Liver (tissue), 9 donors: ENCODE data around the gene HOXB2. TPM values are rescaled to one million over a fixed set of nuclear protein-coding genes. Genes with fewer than 3 reads are reported as not detected.

Source experiments
- DNase-seq: peaks from one replicate; pipeline ENCODE4 v3.0.0-alpha.2; 2017; ENCODE audit warnings: low spot score
- H3K27ac ChIP-seq, 2 donors: one replicate each; pipeline ENCODE4 v1.7.0; 2013; ENCODE audit warnings: inconsistent platforms in 2 of 2, low read length in 2 of 2, control low read depth in 1 of 2, low read depth in 1 of 2, mild to moderate bottlenecking in 1 of 2
- H3K27me3 ChIP-seq, 4 donors: one replicate each; pipeline versions ENCODE4 v1.6.1 to v1.7.0; 2013; ENCODE audit warnings: low read length in 3 of 4, inconsistent platforms in 1 of 4, mild to moderate bottlenecking in 1 of 4, moderate library complexity in 1 of 4; ENCODE audit not compliant: control insufficient read depth in 4 of 4, insufficient read depth in 4 of 4
- H3K36me3 ChIP-seq, 4 donors: one replicate each; pipeline versions ENCODE4 v1.6.1 to v1.7.0; 2013; ENCODE audit warnings: low read length in 3 of 4, mild to moderate bottlenecking in 3 of 4, low read depth in 1 of 4, moderate library complexity in 1 of 4; ENCODE audit not compliant: control insufficient read depth in 4 of 4, insufficient read depth in 3 of 4
- H3K4me1 ChIP-seq, 4 donors: one replicate each; pipeline versions ENCODE4 v1.6.1 to v1.7.0; 2013; ENCODE audit warnings: low read length in 3 of 4, mild to moderate bottlenecking in 3 of 4, moderate library complexity in 1 of 4; ENCODE audit not compliant: control insufficient read depth in 4 of 4, insufficient read depth in 4 of 4
- H3K4me3 ChIP-seq, 3 donors: one replicate each; pipeline versions ENCODE4 v1.6.1 to v1.7.0; 2013; ENCODE audit warnings: low read length in 3 of 3, control low read depth in 1 of 3, low read depth in 1 of 3, mild to moderate bottlenecking in 1 of 3
- H3K9ac ChIP-seq, 2 donors: one replicate each; pipeline ENCODE4 v1.7.0; 2013; ENCODE audit warnings: low read length in 2 of 2, mild to moderate bottlenecking in 2 of 2, moderate library complexity in 2 of 2, control low read depth in 1 of 2, low read depth in 1 of 2
- H3K9me3 ChIP-seq, 4 donors: one replicate each; pipeline versions ENCODE4 v1.6.1 to v1.7.0; 2013; ENCODE audit warnings: low read length in 3 of 4; ENCODE audit not compliant: control insufficient read depth in 4 of 4
- ATF3 ChIP-seq: IDR thresholded peaks from 2 replicates; pipeline ENCODE4 v1.6.1; 2016; ENCODE audit warnings: antibody characterized with exemption
- CTCF ChIP-seq: fragments of 150-350 bp; IDR thresholded peaks from 2 replicates; pipeline ENCODE4 v1.5.1; 2017; ENCODE audit warnings: improper control_type of control experiment, low read depth, low read length; ENCODE audit not compliant: missing input control
- EGR1 ChIP-seq, 2 donors: IDR thresholded peaks; 2 replicates each; pipeline ENCODE4 v1.6.1; 2016 to 2018; ENCODE audit warnings: antibody characterized with exemption in 2 of 2, low read depth in 2 of 2
- FOXA2 ChIP-seq: IDR thresholded peaks from 2 replicates; pipeline ENCODE4 v1.6.1; 2016; ENCODE audit warnings: antibody characterized with exemption
- GABPA ChIP-seq, 2 donors: IDR thresholded peaks in 1 of 2; conservative IDR thresholded peaks in 1 of 2; 2 replicates each; pipeline ENCODE4 v1.6.1; 2016; ENCODE audit warnings: antibody characterized with exemption in 2 of 2, mild to moderate bottlenecking in 1 of 2, moderate library complexity in 1 of 2
- HNF4A ChIP-seq, 2 donors: conservative IDR thresholded peaks; 2 replicates each; pipeline ENCODE4 v1.6.1; 2016; ENCODE audit warnings: antibody characterized with exemption in 2 of 2, mild to moderate bottlenecking in 2 of 2
- HNF4G ChIP-seq: IDR thresholded peaks from 2 replicates; pipeline ENCODE4 v1.6.1; 2016; ENCODE audit warnings: antibody characterized with exemption
- MAX ChIP-seq: IDR thresholded peaks from 2 replicates; pipeline ENCODE4 v1.6.1; 2016; ENCODE audit warnings: antibody characterized with exemption
- NR2F2 ChIP-seq: IDR thresholded peaks from 2 replicates; pipeline ENCODE4 v1.6.1; 2016; ENCODE audit warnings: antibody characterized with exemption
- RAD21 ChIP-seq, 2 donors: IDR thresholded peaks; 2 replicates each; pipeline ENCODE4 v1.6.1; 2016; ENCODE audit warnings: antibody characterized with exemption in 2 of 2, mild to moderate bottlenecking in 2 of 2
- REST ChIP-seq: IDR thresholded peaks from 2 replicates; pipeline ENCODE4 v1.6.1; 2016; ENCODE audit warnings: antibody characterized with exemption, mild to moderate bottlenecking
- RXRA ChIP-seq, 2 donors: IDR thresholded peaks; 2 replicates each; pipeline ENCODE4 v1.6.1; 2017 to 2018; ENCODE audit warnings: antibody characterized with exemption in 2 of 2, mild to moderate bottlenecking in 1 of 2
- SP1 ChIP-seq: IDR thresholded peaks from 2 replicates; pipeline ENCODE4 v1.6.1; 2018; ENCODE audit warnings: antibody characterized with exemption, mild to moderate bottlenecking
- TAF1 ChIP-seq: conservative IDR thresholded peaks from 2 replicates; pipeline ENCODE4 v1.6.1; 2016; ENCODE audit warnings: antibody characterized with exemption, mild to moderate bottlenecking
- YY1 ChIP-seq: IDR thresholded peaks from 2 replicates; pipeline ENCODE4 v1.6.1; 2016; ENCODE audit warnings: antibody characterized with exemption, mild to moderate bottlenecking
- ZBTB33 ChIP-seq: IDR thresholded peaks from 2 replicates; pipeline ENCODE4 v1.6.1; 2016; ENCODE audit warnings: antibody characterized with exemption
- WGBS: extraction: QIAGEN DNeasy Blood & Tissue Kit; methylation state at CpG from one replicate; pipeline ENCODE4 v1.1.7; 2013; 5-methylcytosine and 5-hydroxymethylcytosine counted together
- polyA plus RNA-seq, 2 donors: library from polyadenylated mRNA; stranded (reverse) in 1 of 2; unstranded in 1 of 2; fragments of 200-250 nt in 1 of 2; fragments of >200 nt in 1 of 2; fragmentation: Nextera tagmentation in 1 of 2; extraction: Ambion mirVana in 1 of 2; gene quantifications; one replicate each; pipeline versions ENCODE4 v1.2.1 to v1.2.3, GENCODE V29; 2013 to 2015
- total RNA-seq, 2 donors: library from RNA; depleted of rRNA; stranded (reverse); fragments of >200 nt; gene quantifications; one replicate each; pipeline ENCODE4 v1.2.3, GENCODE V29; 2014
- donor health status: healthy.
- donor health status: healthy.
- donor health status: healthy.
- donor health status: healthy.
- donor health status: healthy.

HOXB2 gene
- total and polyA plus RNA-seq, 4 donors: 0.67 to 2.5 (median 1.8) TPM

- Histone ChIP-seq H3K4me1 (peaks cover 0 to 12% (median 3%) of the 10 kb centered on the region in 4 donors), H3K36me3 (no peaks in the 10 kb centered on the region), H3K4me3 (no peak overlapping the region), H3K27ac (peak overlapping the region; percentile 61 to 77), H3K9ac (no peak overlapping the region), H3K27me3 (peaks cover 2 to 13% (median 5%) of the 10 kb centered on the region in 4 donors), H3K9me3 (no peaks in the 10 kb centered on the region)
- no peak for DNase-seq
- 85% methylated on average over 1 of the region's 1 CpG for WGBS
- no peak for TF ChIP-seq RAD21 (IDR thresholded peaks at IDR 0.05)
- no peak for TF ChIP-seq REST
- TF ChIP-seq TAF1: no peak
- TF ChIP-seq HNF4G: no peak
- no peak for TF ChIP-seq FOXA2
- no peak for TF ChIP-seq EGR1 (IDR thresholded peaks at IDR 0.05; ENCODE audit: low read depth in 2 of 2)
- no peak for TF ChIP-seq CTCF
- no peak for TF ChIP-seq ZBTB33
- no peak for TF ChIP-seq YY1
- TF ChIP-seq MAX: no peak
- no peak for TF ChIP-seq HNF4A (conservative IDR thresholded peaks at IDR 0.05)
- no peak for TF ChIP-seq NR2F2
These were observed 630 bp upstream of the HOXB2 start for GRCh38 chr17:48545539-48545938.

GRCh38 chr17:48544349-48545021 is 424 bp downstream of the HOXB2 start:
- Histone ChIP-seq H3K4me3 (peak overlapping the region; percentile 19 to 57 (median 44)), H3K9ac (no peak overlapping the region), H3K9me3 (no peaks in the 10 kb centered on the region), H3K27ac (peak overlapping the region; percentile 61 to 77), H3K4me1 (peaks cover 0 to 12% (median 3%) of the 10 kb centered on the region in 4 donors), H3K27me3 (peaks cover 2 to 14% (median 3%) of the 10 kb centered on the region in 4 donors), H3K36me3 (no peaks in the 10 kb centered on the region)
- 10% methylated on average over 38 of the region's 38 CpGs for WGBS
- peak; percentile 66 for DNase-seq
- TF ChIP-seq HNF4A (conservative IDR thresholded peaks at IDR 0.05): no peak
- no peak for TF ChIP-seq RXRA (IDR thresholded peaks at IDR 0.05)
- no peak for TF ChIP-seq GABPA (IDR thresholded peaks at IDR 0.05 in 1 of 2, conservative IDR thresholded peaks at IDR 0.05 in 1 of 2)
- no peak for TF ChIP-seq YY1
- no peak for TF ChIP-seq CTCF
- no peak for TF ChIP-seq ZBTB33
- no peak for TF ChIP-seq NR2F2
- TF ChIP-seq TAF1: no peak
- TF ChIP-seq RAD21 (IDR thresholded peaks at IDR 0.05): no peak
- no peak for TF ChIP-seq HNF4G
- TF ChIP-seq FOXA2: no peak
- no peak for TF ChIP-seq SP1
- TF ChIP-seq ATF3: no peak
